C4-2B (cell line): ENCODE results near the gene ZNF41.

Source experiments
- ZFX ChIP-seq: fragments of 450-650 bp; IDR thresholded peaks from 2 replicates; pipeline ENCODE4 v1.6.1; 2017
- TF ChIP-seq, protein P1 (sequence below): fragments of 450-650 bp; conservative IDR thresholded peaks from 2 replicates; pipeline ENCODE4 v1.5.1; 2017; ENCODE audit warnings: mild to moderate bottlenecking

DNA sequence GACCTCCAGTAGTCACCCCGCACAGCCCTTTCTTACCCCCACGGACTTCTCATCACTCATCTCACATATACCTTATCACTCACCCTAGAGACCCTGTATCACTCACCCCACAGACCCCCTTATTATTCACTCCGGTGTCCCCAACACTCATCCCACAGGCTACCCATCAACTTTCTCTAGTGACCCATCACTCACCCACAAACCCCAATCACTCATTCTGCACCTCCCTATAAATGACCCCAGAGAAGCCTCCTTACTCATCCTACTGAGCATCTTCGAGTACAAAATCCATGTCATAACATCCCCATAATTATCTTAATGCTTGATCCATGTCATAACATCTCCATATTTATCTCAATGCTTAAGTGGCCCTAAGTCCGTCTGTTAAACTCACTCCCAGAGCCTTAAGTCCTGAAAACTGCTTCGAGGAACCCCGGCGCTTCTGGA, 934 bp downstream of the ZNF41 start:
- TF ChIP-seq, protein P1, sequence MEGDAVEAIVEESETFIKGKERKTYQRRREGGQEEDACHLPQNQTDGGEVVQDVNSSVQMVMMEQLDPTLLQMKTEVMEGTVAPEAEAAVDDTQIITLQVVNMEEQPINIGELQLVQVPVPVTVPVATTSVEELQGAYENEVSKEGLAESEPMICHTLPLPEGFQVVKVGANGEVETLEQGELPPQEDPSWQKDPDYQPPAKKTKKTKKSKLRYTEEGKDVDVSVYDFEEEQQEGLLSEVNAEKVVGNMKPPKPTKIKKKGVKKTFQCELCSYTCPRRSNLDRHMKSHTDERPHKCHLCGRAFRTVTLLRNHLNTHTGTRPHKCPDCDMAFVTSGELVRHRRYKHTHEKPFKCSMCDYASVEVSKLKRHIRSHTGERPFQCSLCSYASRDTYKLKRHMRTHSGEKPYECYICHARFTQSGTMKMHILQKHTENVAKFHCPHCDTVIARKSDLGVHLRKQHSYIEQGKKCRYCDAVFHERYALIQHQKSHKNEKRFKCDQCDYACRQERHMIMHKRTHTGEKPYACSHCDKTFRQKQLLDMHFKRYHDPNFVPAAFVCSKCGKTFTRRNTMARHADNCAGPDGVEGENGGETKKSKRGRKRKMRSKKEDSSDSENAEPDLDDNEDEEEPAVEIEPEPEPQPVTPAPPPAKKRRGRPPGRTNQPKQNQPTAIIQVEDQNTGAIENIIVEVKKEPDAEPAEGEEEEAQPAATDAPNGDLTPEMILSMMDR, result no peak
- TF ChIP-seq ZFX, result no peak
